Left ventricle myocardium superior (tissue), 1 donor: ENCODE measurements around the gene ANAPC1. TPM values are rescaled to one million over a fixed set of nuclear protein-coding genes. Genes with fewer than 3 reads are reported as not detected.
"Not testable (repeated sequence)": the region's sequence is repeated elsewhere in the genome, so short reads cannot be mapped to it uniquely, and the experiment has no call there.

Source experiments
- ATAC-seq: fragments of 200-7000 bp; cut with Tn5 transposase; one replicate; pipeline ENCODE4 v1.9.1; 2020; ENCODE audit warnings: mild to moderate bottlenecking, moderate library complexity
- DNase-seq: peaks from one replicate; pipeline ENCODE4 v3.0.0-alpha.2; 2020
- intact Hi-C: fragments of 100-400 bp; cut with micrococcal nuclease; formaldehyde crosslinking; loops from one replicate; pipeline ENCODE4 v1.11.0; 2022
- total RNA-seq: library from RNA; stranded (reverse); fragmentation: NEBNext Ultra II Directional; extraction: Animal tissue kit (Norgen Biotek cat#: 25700); gene quantifications from one replicate; pipeline ENCODE4 v1.2.1, GENCODE V29; 2021
- donor health status: DM: no; HTN: yes; CAD: no; lungs with severe emphysema.

Gene ANAPC1
- total RNA-seq, 1 donor from 2014 or later: 18.5 TPM

DNA sequence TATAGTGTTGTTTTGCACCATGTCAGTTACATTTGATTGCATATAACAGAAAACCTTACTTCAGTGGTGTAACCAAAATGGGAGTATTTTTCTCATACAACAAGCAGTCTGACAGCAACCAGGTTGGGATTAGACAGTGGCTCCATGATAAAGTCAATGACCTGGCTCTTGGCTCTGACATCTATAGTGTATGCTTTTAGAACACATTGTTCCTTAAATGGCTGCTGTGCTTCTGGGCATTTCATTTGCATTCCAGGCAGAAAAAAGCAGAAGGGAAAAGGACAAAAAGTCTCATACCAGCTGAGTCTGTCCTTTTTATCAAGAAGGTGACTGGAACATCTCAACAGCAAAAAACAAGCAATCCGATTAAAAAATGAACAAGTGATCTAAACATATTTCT is 24.6 kb upstream of the ANAPC1 start:
- peak; percentile 35 for ATAC-seq
- intact Hi-C loops: no loop called here
- no peak for DNase-seq

DNA sequence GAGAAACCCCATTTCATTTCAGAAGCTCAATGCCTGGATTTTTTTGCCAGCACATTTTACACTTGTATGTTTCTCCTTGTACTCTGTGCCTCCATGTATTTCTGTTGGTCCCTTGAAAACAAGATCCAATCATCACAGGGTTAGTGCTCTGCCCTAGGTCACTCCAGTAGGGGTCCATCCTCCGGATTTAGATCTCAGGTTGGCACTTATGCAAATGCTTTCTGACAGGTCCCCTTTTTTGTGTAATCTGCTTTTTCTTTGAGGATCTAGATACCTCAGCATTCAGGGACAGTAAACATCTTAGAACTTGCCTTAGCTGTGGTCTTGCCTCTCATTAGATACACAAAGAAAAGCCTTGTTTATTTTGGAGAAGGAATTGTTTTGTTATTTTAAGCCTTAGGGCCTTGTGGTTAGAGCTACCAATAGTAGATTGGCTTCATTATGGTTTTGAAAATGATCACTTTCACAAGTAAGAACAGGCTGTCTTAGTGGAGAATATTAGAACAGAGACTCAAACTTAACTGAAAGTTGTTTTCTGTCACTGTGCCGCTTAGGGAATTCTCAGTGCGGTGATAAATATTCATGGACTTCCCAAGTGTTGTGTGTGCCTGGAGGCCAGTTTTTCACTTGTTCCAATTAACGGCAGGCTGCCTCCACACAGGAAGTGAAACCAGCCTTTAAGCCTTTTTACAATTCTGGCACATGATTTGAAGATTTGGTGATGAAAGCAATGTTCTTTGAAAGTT is 22.2 kb upstream of the ANAPC1 start:
- ATAC-seq: peak; percentile 23

DNA sequence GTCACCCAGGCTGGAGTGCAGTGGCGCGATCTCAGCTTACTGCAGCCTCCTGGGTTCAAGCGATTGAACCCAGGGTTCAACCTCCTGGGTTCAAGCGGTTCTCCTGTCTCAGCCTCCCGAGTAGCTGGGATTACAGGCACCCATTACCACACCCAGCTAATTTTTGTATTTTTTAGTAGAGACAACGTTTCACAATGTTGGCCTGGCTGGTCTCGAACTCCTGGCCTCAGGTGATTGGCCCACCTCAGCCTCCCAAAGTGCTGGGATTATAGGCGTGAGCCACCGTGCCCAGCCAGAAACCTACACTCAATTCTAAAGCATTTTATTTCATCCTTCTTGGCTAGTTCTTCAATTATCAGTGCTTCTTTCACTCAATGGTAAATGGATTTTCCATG is 21.5 kb upstream of the ANAPC1 start:
- DNase-seq, ATAC-seq, intact Hi-C loops: not testable (repeated sequence)

More for the DNA sequence above, 22.2 kb upstream of the ANAPC1 start:
- intact Hi-C loops: no loop called here
- no peak for DNase-seq

DNA sequence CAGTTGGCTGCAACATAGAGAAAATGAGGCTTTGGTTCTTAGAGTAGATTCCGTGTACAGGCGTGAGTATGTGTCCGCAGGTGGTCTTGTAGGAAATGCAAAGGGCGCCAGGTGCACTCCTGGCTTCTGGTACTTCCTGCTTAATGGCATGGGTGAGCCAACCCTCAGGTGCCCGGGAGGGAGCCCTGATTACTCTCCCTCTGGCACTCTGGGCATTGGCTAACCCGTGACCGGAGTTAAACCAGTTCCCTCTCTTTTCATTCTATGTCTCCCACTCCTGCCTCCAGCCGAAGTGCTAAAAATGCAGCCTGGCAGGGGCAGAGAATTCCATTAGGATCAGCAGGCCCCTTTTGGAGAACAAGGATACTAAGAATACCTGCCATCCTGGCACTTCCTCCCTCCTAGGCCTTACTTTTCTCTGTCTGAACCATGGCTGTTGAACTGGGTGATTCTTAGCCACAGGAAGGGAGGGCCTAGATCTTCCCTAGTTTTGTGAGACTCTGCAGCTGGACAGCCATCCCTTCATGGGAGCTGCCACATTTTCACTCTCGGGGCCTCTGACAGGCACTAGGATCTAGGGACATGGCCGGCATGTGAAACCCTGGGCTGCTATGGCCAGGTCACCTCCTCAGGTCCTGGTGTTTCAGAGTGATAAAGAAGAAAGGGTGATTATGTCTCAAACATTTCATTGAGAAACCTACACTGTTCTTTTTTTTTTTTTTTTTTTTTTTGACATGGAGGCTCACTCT is 20.9 kb upstream of the ANAPC1 start:
- intact Hi-C loops: no loop called here
- DNase-seq: peak; percentile 41
- peak; percentile 71 for ATAC-seq

DNA sequence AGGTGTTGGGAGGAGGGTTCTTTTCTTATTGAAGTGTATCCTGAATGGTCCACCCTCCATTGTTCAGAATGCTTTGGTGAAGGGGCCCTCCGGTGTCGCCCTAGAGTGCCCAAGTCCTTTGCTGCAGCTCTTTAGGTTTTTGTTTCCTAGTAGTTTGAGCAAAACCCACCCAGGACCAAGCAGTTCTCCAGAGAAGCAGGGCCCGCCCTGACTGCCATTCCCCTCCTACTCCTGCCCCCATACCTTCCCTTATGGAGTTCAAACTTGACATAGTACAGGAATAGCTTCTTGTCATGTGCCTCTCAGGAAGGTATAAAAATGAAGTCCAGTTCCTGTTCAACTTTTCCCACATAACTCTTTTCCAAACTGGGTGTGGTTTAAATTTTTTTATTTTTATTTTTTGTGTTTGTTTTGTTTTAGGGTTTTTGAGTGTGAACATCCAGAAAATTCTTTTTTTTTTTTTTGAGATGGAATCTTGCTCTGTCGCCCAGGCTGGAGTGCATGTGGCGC is 20.0 kb upstream of the ANAPC1 start:
- DNase-seq (no peak), ATAC-seq (no peak)
- intact Hi-C loops: no loop called here

DNA sequence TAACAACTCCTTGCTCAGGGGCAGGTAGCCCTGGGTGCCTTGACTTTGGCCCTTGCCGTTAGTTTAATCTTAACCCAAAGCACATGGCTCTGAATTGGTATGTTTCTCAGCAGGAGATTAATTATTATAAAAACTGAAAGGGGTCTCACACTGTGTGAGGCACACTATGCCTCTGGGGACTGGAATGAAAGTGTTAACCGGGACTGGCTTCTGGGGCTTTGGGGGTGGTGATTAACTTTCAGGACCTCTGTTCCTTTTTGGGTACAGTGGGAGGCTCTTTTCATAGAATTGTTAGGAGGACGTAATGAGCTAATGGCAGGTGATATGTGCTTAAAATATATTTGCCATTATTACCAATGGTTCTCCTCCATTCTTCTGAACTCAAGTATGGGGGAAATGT is 19.5 kb upstream of the ANAPC1 start:
- ATAC-seq: no peak
- no peak for DNase-seq
- intact Hi-C loops: no loop called here

DNA sequence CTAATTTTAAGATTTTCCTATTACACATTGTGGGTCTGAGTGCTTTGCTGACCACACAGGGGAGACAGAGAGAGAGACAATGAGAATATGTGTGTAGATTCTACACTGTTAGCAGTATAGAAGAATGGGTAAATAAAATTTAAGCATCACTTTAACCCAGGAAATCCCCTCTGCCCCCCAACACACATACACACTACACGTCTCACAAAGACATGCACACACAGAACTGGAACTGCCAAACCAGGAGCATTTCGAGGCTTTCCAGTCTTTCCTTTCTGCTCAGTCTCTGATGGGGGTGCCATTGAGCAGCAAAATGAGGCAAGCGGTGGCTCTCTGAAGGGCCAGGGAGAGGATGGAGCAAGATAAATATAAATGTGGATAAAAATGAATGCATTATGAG is 16.9 kb upstream of the ANAPC1 start:
- intact Hi-C loops: no loop called here
- no peak for ATAC-seq
- DNase-seq: no peak

DNA sequence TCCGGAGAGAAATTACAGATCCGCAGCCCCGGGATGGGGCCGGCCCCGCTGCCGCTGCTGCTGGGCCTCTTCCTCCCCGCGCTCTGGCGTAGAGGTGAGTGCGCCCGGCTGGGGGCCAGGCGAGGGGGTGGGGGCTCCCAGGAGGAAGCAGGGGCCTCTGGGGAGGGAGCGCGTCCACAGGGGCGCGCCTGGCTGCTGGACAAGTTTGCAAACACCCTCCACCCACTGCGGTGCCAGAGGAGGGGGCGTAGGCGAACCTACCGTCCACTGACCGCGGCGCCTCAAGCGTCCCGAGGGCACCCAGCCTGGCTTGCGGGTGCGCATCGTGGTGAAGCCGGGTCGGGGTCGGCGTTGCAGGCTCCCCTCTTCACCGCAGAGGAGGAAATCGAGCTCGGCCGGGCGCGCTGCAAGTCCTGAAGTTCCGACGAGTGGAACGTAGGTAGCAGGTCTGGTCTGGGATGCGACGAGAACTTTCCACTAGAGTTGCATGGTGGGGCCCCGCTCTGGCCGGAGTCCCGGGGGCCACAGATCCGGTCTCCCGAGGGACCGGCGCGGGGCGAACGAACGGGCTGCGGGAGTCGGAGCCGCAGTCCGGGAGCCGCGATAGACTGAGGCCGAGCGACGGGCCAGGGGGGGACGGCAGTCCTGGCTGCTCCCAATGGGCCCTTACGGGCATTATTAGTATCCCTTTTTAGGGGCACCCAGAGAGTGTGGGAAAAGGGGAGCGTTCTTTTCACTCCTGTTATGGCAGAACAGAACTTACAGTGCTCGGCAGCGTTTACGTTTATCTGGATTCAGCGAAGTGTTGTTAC is 14.9 kb upstream of the ANAPC1 start:
- intact Hi-C loops: no loop called here
- no peak for DNase-seq
- ATAC-seq: peak; percentile 33

DNA sequence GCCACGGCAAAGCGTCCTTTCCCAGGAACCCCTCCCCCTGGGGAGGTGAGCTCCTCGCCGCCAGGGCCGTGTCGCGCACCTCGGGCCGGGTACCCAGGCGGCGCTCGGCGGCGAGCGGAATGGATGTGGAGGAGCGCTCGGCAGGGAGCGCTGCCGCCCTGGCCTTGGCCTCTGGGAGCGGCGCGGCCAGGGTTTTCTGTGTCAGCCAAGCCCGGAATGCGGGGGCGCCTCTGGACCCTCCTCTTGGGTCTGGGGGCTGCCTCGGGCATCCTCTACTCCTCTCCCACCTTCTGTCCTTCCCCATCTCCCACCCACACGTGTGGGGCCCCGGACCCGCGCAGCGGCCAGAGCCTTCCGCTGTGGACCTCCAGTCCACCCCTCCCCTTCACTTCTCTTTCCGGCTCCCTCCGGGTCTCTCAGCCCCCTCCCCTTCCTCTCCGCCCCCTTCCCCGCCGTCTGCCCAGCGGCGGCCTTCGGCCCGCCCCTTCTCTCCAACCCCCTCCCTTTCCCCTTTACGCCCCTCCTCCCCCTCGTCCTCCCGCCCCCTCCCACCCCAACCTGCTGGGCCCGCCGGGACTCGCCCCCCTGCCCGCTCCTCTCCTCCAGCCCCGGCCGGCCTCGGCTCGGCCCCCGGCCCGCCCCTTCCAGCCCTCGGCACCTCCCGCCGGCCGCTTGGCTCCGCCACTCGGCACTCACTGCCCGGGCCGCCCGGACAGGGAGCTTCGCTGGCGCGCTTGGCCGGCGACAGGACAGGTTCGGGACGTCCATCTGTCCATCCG is 14.1 kb upstream of the ANAPC1 start, which contains the start of gene MERTK:
MERTK (plus strand) TSS at position 684 of the 779 bp plus-strand sequence. CDS start 129 bp downstream, outside the sequence.
- peak; percentile 94 for ATAC-seq
- intact Hi-C loops: no loop called here
- peak; percentile 94 for DNase-seq

DNA sequence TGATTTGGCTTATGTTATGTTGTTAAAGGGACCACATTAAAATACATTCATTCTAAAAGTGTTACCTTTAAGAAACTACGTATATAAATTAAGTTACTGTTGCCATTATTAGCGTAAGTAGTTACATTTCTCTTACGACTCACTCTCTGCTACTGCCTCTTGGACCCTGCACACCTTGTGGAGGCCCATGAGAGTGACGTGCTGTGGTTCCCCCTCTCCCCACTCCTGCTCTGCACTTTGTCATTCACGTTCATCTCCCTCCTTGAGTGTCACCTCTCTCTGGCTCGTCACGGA is 13.6 kb upstream of the ANAPC1 start:
- ATAC-seq: no peak
- intact Hi-C loops: no loop called here
- no peak for DNase-seq

DNA sequence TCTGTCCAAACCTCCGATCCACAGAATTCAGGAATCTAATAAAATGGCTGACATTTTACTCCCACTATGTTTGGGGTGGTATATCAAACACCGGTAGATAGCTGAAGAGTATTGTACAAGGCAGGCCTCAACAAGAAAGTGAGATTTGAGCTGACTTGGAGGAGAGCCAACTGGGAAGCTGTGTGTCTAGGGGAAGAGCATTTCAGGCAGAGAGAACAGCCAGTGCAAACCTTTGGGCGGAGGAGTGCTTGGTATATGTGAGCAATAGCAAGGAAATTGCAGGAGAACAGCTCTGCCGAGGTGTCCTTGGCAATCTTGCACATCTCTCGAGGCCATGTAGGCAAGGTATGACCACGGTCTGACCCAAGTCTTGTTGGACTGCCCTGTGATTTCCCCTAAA is 12.6 kb upstream of the ANAPC1 start:
- DNase-seq (no peak), ATAC-seq (no peak)
- intact Hi-C loops: no loop called here

DNA sequence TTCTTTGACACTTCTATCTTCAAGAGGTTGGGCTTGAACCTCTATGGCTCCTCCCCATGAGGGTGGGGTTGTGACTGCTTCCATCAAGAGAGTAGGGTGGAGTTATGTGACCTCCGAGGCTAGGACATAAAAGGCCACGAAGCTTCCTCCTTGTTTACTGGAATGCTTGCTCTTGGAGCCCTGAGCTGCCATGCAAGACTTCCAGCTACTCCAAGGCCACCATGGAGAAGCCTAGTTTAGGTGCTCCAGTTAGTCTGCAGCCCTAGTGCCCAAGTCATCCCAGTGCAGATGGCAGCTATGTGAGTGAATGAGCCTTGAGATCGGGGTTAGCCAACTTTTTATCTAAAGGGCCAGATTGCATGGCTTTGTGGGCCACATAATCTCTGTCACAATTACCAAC is 12.0 kb upstream of the ANAPC1 start:
- intact Hi-C loops: no loop called here
- no peak for ATAC-seq

DNA sequence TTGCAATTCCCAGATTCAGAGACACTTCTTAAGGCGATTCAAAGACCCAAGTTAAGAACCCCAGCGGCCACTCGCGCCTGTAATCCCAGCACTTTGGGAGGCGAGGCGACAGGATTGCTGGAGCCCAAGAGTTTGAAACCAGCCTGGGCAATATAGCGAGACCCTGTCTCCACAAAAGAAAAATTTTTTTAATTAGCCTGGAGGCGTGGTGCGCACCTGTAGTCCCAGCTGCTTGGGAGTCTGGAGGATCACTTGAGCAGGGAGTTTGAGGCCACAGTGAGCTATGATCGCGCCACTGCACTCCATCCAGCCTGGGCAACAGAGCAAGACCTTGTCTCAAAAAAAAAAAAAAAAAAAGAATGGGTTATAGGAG is 585 bp upstream of the ANAPC1 start:
- no peak for DNase-seq
- ATAC-seq: peak; percentile 11
- intact Hi-C loops: no loop called here

More for the DNA sequence above, 12.0 kb upstream of the ANAPC1 start:
- DNase-seq: no peak

DNA sequence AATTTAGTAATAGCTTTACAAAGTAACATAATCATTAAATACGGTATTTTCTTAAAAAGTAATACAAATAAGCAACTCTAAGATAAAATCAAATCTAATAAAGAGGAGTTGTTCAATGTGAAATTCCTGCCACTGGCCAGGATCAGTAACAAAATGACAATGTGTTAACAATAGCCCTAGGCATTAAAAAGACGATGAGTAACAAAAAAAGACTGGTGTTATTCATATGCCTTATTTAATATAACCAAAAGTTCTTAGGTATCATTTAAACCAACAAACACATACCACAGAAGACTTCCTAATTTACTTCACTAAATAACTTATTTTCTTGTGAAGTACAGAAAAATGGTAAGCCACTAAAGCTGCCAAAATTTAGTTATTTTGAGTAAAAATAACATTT is 11.2 kb downstream of the ANAPC1 start:
- intact Hi-C loops, ATAC-seq: not testable (repeated sequence)

DNA sequence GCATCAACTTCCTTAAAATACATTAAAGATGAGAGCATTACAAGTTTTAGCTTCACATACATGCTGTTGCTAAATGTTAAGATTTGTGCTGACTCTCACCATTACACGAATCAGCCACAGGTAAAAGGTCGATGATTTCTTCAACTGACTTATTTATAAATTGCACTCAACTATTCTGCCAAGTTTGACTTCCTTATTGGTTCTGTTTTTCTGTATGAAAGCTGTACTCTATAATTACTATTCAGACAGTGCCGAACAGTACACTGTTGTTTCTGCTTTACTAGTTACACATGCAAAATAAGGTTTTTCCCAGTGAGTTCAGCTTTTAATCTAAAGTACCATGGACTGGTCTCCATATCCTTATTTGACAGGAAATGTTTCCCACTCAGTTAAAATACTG is 18.9 kb downstream of the ANAPC1 start:
- intact Hi-C loops, DNase-seq, ATAC-seq: not testable (repeated sequence)

More for the DNA sequence above, 11.2 kb downstream of the ANAPC1 start:
- DNase-seq: not testable (repeated sequence)

DNA sequence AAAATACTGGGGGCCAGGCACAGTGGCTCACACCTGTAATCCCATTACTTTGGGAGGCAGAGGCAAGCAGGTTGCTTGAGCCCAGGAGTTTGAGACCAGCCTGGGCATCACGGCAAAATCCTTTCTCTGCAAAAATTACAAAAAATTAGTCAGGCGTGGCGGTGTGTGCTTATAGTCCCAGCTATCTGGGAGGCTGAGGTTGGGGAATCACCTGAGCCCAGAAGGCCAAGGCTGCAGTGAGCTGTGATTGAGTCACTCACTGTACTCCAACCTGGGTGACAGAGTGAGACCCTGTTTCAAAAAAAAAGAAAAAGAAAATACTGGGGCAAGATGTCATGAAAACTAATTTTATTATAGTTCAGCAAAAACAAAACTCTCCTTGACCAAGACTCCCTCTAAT is 24.0 kb downstream of the ANAPC1 start:
- DNase-seq, intact Hi-C loops, ATAC-seq: not testable (repeated sequence)

DNA sequence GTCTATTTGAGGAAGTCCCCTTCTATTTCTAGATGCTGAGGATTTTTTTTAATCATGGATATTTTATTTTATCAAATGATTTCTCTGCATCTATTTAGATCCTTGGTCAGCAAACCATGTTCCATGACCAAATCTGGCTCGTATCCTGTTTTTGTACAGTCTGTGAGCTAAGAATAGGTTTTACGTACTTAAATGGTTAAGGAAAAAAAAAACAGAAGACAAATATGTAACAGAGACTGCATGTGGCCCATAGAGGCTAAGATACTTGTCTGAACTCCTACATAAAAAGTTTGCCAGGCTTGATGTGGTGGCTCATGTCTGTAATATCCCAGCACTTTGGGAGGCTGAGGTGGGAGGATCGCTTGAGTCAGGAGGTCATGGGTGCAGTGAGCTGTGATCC is 31.4 kb downstream of the ANAPC1 start:
- intact Hi-C loops, ATAC-seq, DNase-seq: not testable (repeated sequence)

DNA sequence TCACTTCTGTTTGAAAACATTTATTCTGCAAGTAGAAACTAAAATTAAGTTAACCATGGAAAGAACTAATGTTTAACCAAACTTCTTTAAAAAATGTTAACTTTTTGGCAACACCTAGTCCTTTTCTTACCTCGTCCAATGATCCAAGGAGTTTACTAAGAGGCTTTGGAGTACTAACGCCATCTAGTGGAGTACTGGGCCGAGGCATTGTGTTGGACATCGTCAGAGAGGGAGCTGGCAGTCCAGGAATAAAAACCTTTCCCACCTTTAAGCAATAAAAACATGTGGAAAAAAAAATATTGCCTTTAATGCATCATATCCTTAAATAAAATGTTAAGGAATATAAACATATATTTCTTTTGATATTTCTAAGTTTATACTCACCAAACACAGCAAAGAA is 33.3 kb downstream of the ANAPC1 start:
- not testable (repeated sequence) for DNase-seq
- ATAC-seq: peak; percentile 68

More for the DNA sequence above, 33.3 kb downstream of the ANAPC1 start:
- intact Hi-C loops: not testable (repeated sequence)
